HG02852 (cell line): ENCODE measurements around the gene TSGA10.

ENCODE experiments used
- ATAC-seq: cut with Tn5 transposase; IDR thresholded peaks from one replicate; pipeline ENCODE4 v1.9.1; 2021; ENCODE audit warnings: mild to moderate bottlenecking, moderate library complexity; ENCODE audit not compliant: unreplicated experiment

TSGA10 gene

DNA sequence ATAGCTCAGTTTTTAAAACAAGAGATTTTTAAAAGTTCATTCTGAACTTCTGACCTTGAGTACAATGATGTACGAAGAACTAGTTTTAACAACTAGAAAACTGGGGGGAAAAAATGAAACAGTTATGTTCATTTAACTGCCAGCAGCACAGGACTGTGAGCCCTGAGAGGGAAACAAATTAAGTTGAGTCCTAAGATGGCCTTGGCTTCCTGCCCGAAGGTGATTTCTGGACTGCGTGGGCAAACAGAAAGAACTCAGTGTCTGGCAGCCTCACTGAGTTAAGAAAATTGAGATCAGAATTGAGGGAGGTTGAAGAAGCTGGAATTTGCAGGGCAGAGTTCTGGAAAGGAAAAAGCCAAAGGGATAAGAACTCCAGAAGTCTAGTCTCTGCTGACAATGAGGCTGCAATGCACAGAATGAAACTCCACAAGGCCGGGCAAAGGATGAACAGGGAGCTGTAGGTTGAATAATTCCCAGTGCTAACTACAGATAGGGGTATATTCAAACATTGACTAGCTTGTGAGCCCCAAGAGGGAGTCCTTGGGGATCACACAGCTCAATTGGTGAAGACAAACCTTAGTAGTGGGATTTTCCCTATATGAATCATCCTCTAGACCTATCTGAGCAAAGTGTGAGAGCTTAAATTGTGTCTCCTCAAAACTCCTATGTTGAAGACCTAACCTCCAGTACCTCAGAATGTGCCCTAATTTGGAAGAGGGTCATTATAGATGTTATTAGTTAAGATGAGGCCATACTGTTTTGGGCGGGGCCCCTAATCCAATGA is 205.6 kb downstream of the TSGA10 start:
- no peak for ATAC-seq

- ATAC-seq: no peak
These were observed 207.2 kb downstream of the TSGA10 start for GRCh38 chr2:98947554-98947953.
